SK-N-MC (cell line): ENCODE results near the gene DGKD.

Experiments used
- EZH2 ChIP-seq: fragments of 200-600 bp; sonication (generic); IDR thresholded peaks from one replicate; pipeline ENCODE4 v1.6.1; 2017; ENCODE audit warnings: antibody characterized with exemption
- FOXP2 ChIP-seq: optimal IDR thresholded peaks from 2 replicates; pipeline ENCODE3; 2011; ENCODE audit warnings: mild to moderate bottlenecking, moderate library complexity; ENCODE audit not compliant: insufficient read depth; ENCODE audit errors: extremely low read length, control extremely low read depth
- POLR2AphosphoS5 ChIP-seq: IDR thresholded peaks from 2 replicates; pipeline ENCODE4 v1.6.1; 2012; ENCODE audit warnings: mild to moderate bottlenecking, low read depth, low read length, borderline replicate concordance

DNA sequence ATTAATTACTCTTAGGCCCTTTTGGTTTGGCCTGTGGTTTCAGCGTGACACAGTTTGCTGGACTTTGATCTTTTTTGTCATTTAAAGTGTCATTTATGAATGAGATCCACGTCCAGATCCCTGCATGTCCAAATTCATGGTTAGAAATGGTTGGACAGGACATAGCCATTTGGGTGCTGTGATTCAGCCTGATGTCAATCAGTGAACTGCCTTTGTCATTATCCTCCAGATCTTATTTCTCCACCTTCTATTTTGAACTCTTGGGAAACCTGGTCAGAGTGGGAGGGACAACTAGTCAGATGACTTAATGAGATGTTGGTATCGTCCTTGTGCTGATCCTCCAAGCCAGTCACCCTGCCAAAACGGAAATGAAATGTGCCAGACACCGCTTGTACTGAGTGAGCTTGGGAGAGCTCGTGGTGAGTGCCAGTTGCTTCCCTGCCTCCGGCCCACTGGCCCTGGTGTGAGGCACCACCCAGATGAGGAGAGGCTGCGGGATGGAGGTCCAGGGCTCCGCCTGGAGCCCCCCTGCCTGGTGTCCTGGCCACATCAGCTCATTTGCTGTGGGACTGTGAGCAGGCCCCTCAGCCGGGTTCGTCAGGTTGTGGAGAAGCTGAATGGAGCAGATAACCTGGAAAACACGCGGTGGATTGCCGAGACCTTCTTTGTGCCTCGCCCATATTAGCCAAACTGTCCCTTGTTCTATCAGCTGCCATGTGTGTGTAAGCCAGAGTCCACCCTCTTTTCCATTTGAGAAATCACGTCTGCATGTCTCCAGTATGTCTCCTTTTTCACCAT is 70.1 kb downstream of the DGKD start:
- TF ChIP-seq EZH2 (no peak), POLR2AphosphoS5 (no peak), FOXP2 (no peak)
